B cell (primary cell): ENCODE data around the gene GLIS1. TPM values are rescaled to one million over a fixed set of nuclear protein-coding genes. Genes with fewer than 3 reads are reported as not detected.

Experiments used
- ATAC-seq: fragments of 200-7000 bp; cut with Tn5 transposase; one replicate; pipeline ENCODE4 v1.10.0; 2021; ENCODE audit warnings: low read depth, mild to moderate bottlenecking, moderate number of reproducible peaks, moderate library complexity
- CTCF ChIA-PET: fragments of 350-600 bp; sonication (Branson Sonifier 250); formaldehyde crosslinking; loops from one replicate; lab custom pipeline; 2021; ENCODE audit warnings: antibody characterized with exemption, inconsistent platforms; lab: Charles Lee
- POLR2A ChIA-PET: fragments of 350-600 bp; sonication (Branson Sonifier 250); formaldehyde crosslinking; loops from one replicate; lab custom pipeline; 2021; ENCODE audit warnings: antibody characterized with exemption; lab: Charles Lee
- DNase-seq: peaks from one replicate; pipeline ENCODE4 v3.0.0; 2013
- H2AFZ ChIP-seq: 2 replicates; pipeline ENCODE4 v1.6.1; 2012; ENCODE audit warnings: mild to moderate bottlenecking, low read depth, low read length; ENCODE audit not compliant: insufficient read depth, poor library complexity, severe bottlenecking
- H3K27ac ChIP-seq, 2 donors: 1 replicate in 1 of 2; 2 replicates in 1 of 2; pipeline ENCODE4 v1.5.1; 2012 to 2013; ENCODE audit warnings: low read length in 2 of 2, mild to moderate bottlenecking in 2 of 2, moderate library complexity in 1 of 2
- H3K27me3 ChIP-seq, 4 experiments: fragments of 200-600 bp in 1 of 4; sonication (generic) in 1 of 4; replicated peaks in 1 of 4; 1 replicate in 2 of 4; 2 replicates in 2 of 4; pipeline versions ENCODE4 v1.6.1 to v1.7.0; 2013 to 2016; ENCODE audit warnings: low read length in 3 of 4, mild to moderate bottlenecking in 2 of 4, mixed read lengths in 1 of 4, moderate library complexity in 1 of 4; ENCODE audit not compliant: insufficient read depth in 4 of 4, control insufficient read depth in 3 of 4; ENCODE audit errors: control extremely low read depth in 1 of 4
- H3K36me3 ChIP-seq, 2 experiments: replicated peaks in 1 of 2; 1 replicate in 1 of 2; 2 replicates in 1 of 2; pipeline versions ENCODE4 v1.6.1 to v1.7.1; 2013; ENCODE audit warnings: low read length in 1 of 2; ENCODE audit not compliant: insufficient read depth in 2 of 2, control insufficient read depth in 1 of 2; ENCODE audit errors: control extremely low read depth in 1 of 2, extremely low read depth in 1 of 2
- H3K4me1 ChIP-seq, 2 donors: fragments of 200-600 bp in 1 of 2; sonication (generic) in 1 of 2; 1 replicate in 1 of 2; 2 replicates in 1 of 2; pipeline versions ENCODE4 v1.5.1 to v1.6.1; 2013 to 2017; ENCODE audit warnings: low read length in 2 of 2; ENCODE audit not compliant: control insufficient read depth in 2 of 2, insufficient read depth in 2 of 2
- H3K4me2 ChIP-seq: replicated peaks from 2 replicates; pipeline ENCODE3; 2012; ENCODE audit warnings: mild to moderate bottlenecking, low read depth, low read length; ENCODE audit not compliant: poor library complexity, severe bottlenecking
- H3K4me3 ChIP-seq, 5 experiments: fragments of 200-600 bp in 1 of 5; sonication (generic) in 1 of 5; 1 replicate in 3 of 5; 2 replicates in 2 of 5; pipeline versions ENCODE4 v1.5.1 to v1.7.0; 2011 to 2016; ENCODE audit warnings: low read length in 4 of 5, mild to moderate bottlenecking in 4 of 5, low read depth in 2 of 5, control low read depth in 1 of 5, moderate library complexity in 1 of 5; ENCODE audit not compliant: insufficient read depth in 1 of 5; ENCODE audit errors: control extremely low read depth in 1 of 5, extremely low read depth in 1 of 5
- H3K79me2 ChIP-seq: fragments of 200-600 bp; sonication (generic); one replicate; pipeline ENCODE4 v1.6.0; 2016; ENCODE audit warnings: low read length; ENCODE audit not compliant: control insufficient read depth, insufficient read depth
- H3K9ac ChIP-seq: fragments of 200-600 bp; sonication (generic); 2 replicates; pipeline ENCODE4 v1.6.1; 2017; ENCODE audit warnings: mild to moderate bottlenecking, low read length, moderate library complexity
- H3K9me3 ChIP-seq, 3 donors: one replicate each; pipeline versions ENCODE4 v1.6.1 to v1.7.1; 2013; ENCODE audit warnings: low read length in 2 of 3; ENCODE audit not compliant: control insufficient read depth in 2 of 3, insufficient read depth in 1 of 3; ENCODE audit errors: control extremely low read depth in 1 of 3
- H4K20me1 ChIP-seq: 2 replicates; pipeline ENCODE4 v1.6.0; 2012; ENCODE audit warnings: mild to moderate bottlenecking, low read length; ENCODE audit not compliant: insufficient read depth, control insufficient read depth, poor library complexity, severe bottlenecking
- H3K27ac Mint-ChIP-seq: one replicate; pipeline ENCODE4 v1.8.0; 2021; ENCODE audit warnings: mixed read lengths
- H3K27me3 Mint-ChIP-seq: one replicate; pipeline ENCODE4 v1.8.0; 2021; ENCODE audit warnings: mixed read lengths
- H3K4me1 Mint-ChIP-seq: one replicate; pipeline ENCODE4 v1.8.0; 2021; ENCODE audit warnings: mixed read lengths
- H3K4me3 Mint-ChIP-seq: one replicate; pipeline ENCODE4 v1.8.0; 2021; ENCODE audit warnings: mixed read lengths
- H3K9me3 Mint-ChIP-seq: one replicate; pipeline ENCODE4 v1.8.0; 2022; ENCODE audit warnings: mixed read lengths; ENCODE audit not compliant: insufficient read depth
- CTCF ChIP-seq: fragments of 200-600 bp; IDR thresholded peaks from one replicate; pipeline ENCODE4 v1.8.0; 2022; ENCODE audit warnings: antibody characterized with exemption, mild to moderate bottlenecking
- EZH2 ChIP-seq: IDR thresholded peaks from 2 replicates; pipeline ENCODE4 v1.6.1; 2012; ENCODE audit warnings: borderline replicate concordance, low read depth, mild to moderate bottlenecking, moderate library complexity, low read length; ENCODE audit not compliant: insufficient read depth, poor library complexity, severe bottlenecking
- WGBS: methylation state at CpG from one replicate; pipeline ENCODE4 v1.1.5; 2013; ENCODE audit warnings: missing lambda C conversion rate; ENCODE audit not compliant: insufficient coverage; 5-methylcytosine and 5-hydroxymethylcytosine counted together
- intact Hi-C: fragments of 100-400 bp; cut with micrococcal nuclease; formaldehyde crosslinking; loops from one replicate; pipeline ENCODE4 v1.10.0; 2022
- polyA plus RNA-seq: library from polyadenylated mRNA; depleted of rRNA; stranded (reverse); fragments of >200 nt; gene quantifications from 2 replicates; pipeline ENCODE4 v1.2.3, GENCODE V29; 2012
- total RNA-seq, 2 donors: library from RNA; stranded (reverse); fragments of 120-200 nt in 1 of 2; gene quantifications; 1 replicate in 1 of 2; 2 replicates in 1 of 2; pipeline versions ENCODE4 v1.2.3 to v1.2.4, GENCODE V29; 2013 to 2022

Gene GLIS1
- total and polyA plus RNA-seq, 2 donors (not counting 1 experiment from before 2014, with no cell fraction given), result not detected

GRCh38 chr1:53603431-53603830 lies 135.5 kb downstream of the GLIS1 start:
- H3K4me2 ChIP-seq, result no peak overlapping the region
- no peak overlapping the region for H3K9ac ChIP-seq
- H3K9me3 Mint-ChIP-seq, result no peaks in the 10 kb centered on the region
- no peak overlapping the region for H3K4me3 ChIP-seq
- WGBS, result 95% methylated on average over 4 of the region's 6 CpGs
- H3K27ac Mint-ChIP-seq, result no peak overlapping the region
- ChIA-PET CTCF (no interaction called here), POLR2A (no interaction called here)
- ATAC-seq (no peak), DNase-seq (no peak)
- H3K36me3 ChIP-seq, result no peaks in the 10 kb centered on the region
- H3K4me1 Mint-ChIP-seq, result no peaks in the 10 kb centered on the region
- no peak overlapping the region for H3K27ac ChIP-seq
- H3K27me3 Mint-ChIP-seq, result no peaks in the 10 kb centered on the region
- no peaks in the 10 kb centered on the region for H3K79me2 ChIP-seq
- H3K4me3 Mint-ChIP-seq, result no peak overlapping the region
- H3K4me1 ChIP-seq, result no peaks in the 10 kb centered on the region
- H4K20me1 ChIP-seq, result no peaks in the 10 kb centered on the region
- intact Hi-C loops, result no loop called here
- no peaks in the 10 kb centered on the region for H3K27me3 ChIP-seq
- no peaks in the 10 kb centered on the region for H3K9me3 ChIP-seq
- no peak for TF ChIP-seq CTCF
- TF ChIP-seq EZH2, result no peak
- H2AFZ ChIP-seq, result no peak overlapping the region

GRCh38 chr1:53601867-53602775 lies 136.8 kb downstream of the GLIS1 start:
- WGBS, result 93% methylated on average over 19 of the region's 21 CpGs
- Histone ChIP-seq H3K27me3 (no peaks in the 10 kb centered on the region), H3K79me2 (no peaks in the 10 kb centered on the region), H4K20me1 (no peaks in the 10 kb centered on the region), H2AFZ (no peak overlapping the region), H3K4me2 (no peak overlapping the region), H3K36me3 (no peaks in the 10 kb centered on the region), H3K9me3 (no peaks in the 10 kb centered on the region), H3K9ac (no peak overlapping the region), H3K4me3 (no peak overlapping the region), H3K27ac (no peak overlapping the region), H3K4me1 (no peaks in the 10 kb centered on the region)
- POLR2A ChIA-PET, result no interaction called here
- Mint-ChIP-seq H3K9me3 (no peaks in the 10 kb centered on the region), H3K27me3 (no peaks in the 10 kb centered on the region), H3K27ac (no peak overlapping the region), H3K4me3 (no peak overlapping the region), H3K4me1 (no peaks in the 10 kb centered on the region)
- TF ChIP-seq CTCF (no peak), EZH2 (no peak)
- intact Hi-C loops, result no loop called here
- ATAC-seq (no peak), DNase-seq (no peak)
- CTCF ChIA-PET, result no interaction called here
